ENCODE measurements around the gene PLN.

- TF ChIP-seq CTCF (IDR thresholded peaks at IDR 0.05) (no peak), POLR2A (IDR thresholded peaks at IDR 0.05) (no peak)
Observed at GRCh38 chr6:118569498-118569897, 21.4 kb downstream of the PLN start.

All from uterus (tissue), 2 donors.